ENCODE measurements around the gene CDH8. TPM values are rescaled to one million over a fixed set of nuclear protein-coding genes. Genes with fewer than 3 reads are reported as not detected.

CDH8 gene
- total and polyA plus RNA-seq, 2 of the 4 experiments (the other 2 are of a cell fraction), result not detected

DNA sequence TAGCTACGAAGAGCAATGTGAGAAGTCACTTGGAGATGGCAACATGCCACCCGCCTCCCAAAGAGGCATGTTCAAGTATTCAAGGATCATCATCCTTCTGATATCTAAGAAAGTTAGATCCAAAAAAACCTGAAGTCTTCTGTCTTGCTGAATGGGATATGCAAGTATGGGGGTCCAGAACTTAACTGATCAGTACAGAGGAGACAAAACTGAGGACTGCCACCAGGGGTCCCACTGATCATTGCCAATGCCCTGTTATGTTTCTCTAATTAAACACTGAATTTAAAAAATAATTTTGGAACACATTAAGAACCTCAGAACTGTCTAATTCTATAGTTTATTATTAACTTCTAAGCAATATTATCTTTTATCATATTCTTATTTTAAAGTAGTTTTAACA lies 99.7 kb downstream of the CDH8 start:
- H3K14ac ChIP-seq (replicated peaks; ENCODE audit: low read depth, low read length), result no peak overlapping the region
- ChIA-PET CTCF (no interaction called here), POLR2A (ENCODE audit: unreplicated experiment) (no interaction called here)
- no peaks in the 10 kb centered on the region for H3K27me3 ChIP-seq (ENCODE audit: control insufficient read depth, insufficient read depth, low read length)
- no peak overlapping the region for H2BK120ac ChIP-seq (ENCODE audit: low read depth, low read length)
- no peaks in the 10 kb centered on the region for H4K20me1 ChIP-seq (ENCODE audit: insufficient read depth, low read length)
- intact Hi-C loops (cut with micrococcal nuclease), result no loop called here
- ATAC-seq (ENCODE audit: low read depth), result no peak
- H3K56ac ChIP-seq (ENCODE audit: extremely low read depth, insufficient read depth, low read length), result no peak overlapping the region
- no peak overlapping the region for H4K5ac ChIP-seq (ENCODE audit: low read depth, low read length)
- no peak overlapping the region for H2BK5ac ChIP-seq (ENCODE audit: low read depth, low read length, poor library complexity, severe bottlenecking)
- H4K91ac ChIP-seq (ENCODE audit: insufficient read depth, low read depth, low read length), result no peak overlapping the region
- H3K4ac ChIP-seq (ENCODE audit: low read depth, low read length), result no peak overlapping the region
- H2AK5ac ChIP-seq (ENCODE audit: low read depth, low read length), result no peak overlapping the region
- H3K4me2 ChIP-seq (ENCODE audit: low read depth, low read length), result no peak overlapping the region
- no peak overlapping the region for H2AK9ac ChIP-seq (replicated peaks; ENCODE audit: low read depth, low read length, poor library complexity)
- no peak overlapping the region for H3K4me3 ChIP-seq (ENCODE audit: insufficient read depth, low read depth, low read length)
- H3K9me3 ChIP-seq (ENCODE audit: control insufficient read depth, insufficient read depth, low read length), result peaks cover 4% of the 10 kb centered on the region
- no peak overlapping the region for H2BK15ac ChIP-seq (ENCODE audit: low read depth, low read length)
- H3K18ac ChIP-seq (ENCODE audit: low read depth, low read length), result no peak overlapping the region
- H3K79me1 ChIP-seq (ENCODE audit: low read depth in 1 of 2, low read length in 2 of 2), result no peaks in the 10 kb centered on the region
- H3K9me1 ChIP-seq (ENCODE audit: insufficient read depth, low read length), result no peaks in the 10 kb centered on the region
- no peak for TF ChIP-seq MAFK (IDR thresholded peaks at IDR 0.05; ENCODE audit: low read depth, low read length)
- in situ Hi-C loops (cut with MboI; ENCODE audit: low sequenced_read_pairs), result no loop called here
- no peak for DNase-seq
- H4K8ac ChIP-seq (ENCODE audit: low read depth in 2 of 2, low read length in 2 of 2), result no peak overlapping the region
- BruUV-seq (replicated peaks), result no TSS peak
- H3K23ac ChIP-seq (ENCODE audit: low read depth, low read length), result no peak overlapping the region
- H2BK20ac ChIP-seq (ENCODE audit: low read depth, low read length), result no peak overlapping the region
- no peak overlapping the region for H3K27ac ChIP-seq (ENCODE audit: insufficient read depth, low read length)
- WGBS, 2 experiments (ENCODE audit: extremely low coverage in 2 of 2, insufficient read length in 1 of 2), result no CpG with 5 or more reads among the region's 2 CpGs
- H2AFZ ChIP-seq (replicated peaks; ENCODE audit: low read length, poor library complexity), result no peak overlapping the region
- H3K9ac ChIP-seq (ENCODE audit: low read depth, low read length), result no peak overlapping the region
- dilution Hi-C loops (cut with HindIII; ENCODE audit: low sequenced_read_pairs, unreplicated experiment), result no loop called here
- no peaks in the 10 kb centered on the region for H3K36me3 ChIP-seq (ENCODE audit: control insufficient read depth, insufficient read depth, low read length)
- H3K4me1 ChIP-seq (ENCODE audit: control insufficient read depth, insufficient read depth, low read length), result no peaks in the 10 kb centered on the region
